H9 (cell line): ENCODE results near the gene GSE1. TPM values are rescaled to one million over a fixed set of nuclear protein-coding genes. Genes with fewer than 3 reads are reported as not detected.

Experiments used
- DNase-seq: peaks from one replicate; pipeline ENCODE4 v3.0.0-alpha.2; 2017
- H2AFZ ChIP-seq: one replicate; pipeline ENCODE4 v1.6.1; 2013; ENCODE audit warnings: mild to moderate bottlenecking, low read length, control low read depth, moderate library complexity
- H2AK5ac ChIP-seq: 2 replicates; pipeline ENCODE4 v1.6.1; 2013; ENCODE audit warnings: low read length, control low read depth, mixed read lengths; ENCODE audit not compliant: insufficient read length
- H2BK120ac ChIP-seq: one replicate; pipeline ENCODE4 v1.6.1; 2013; ENCODE audit warnings: low read depth, mild to moderate bottlenecking, low read length, control low read depth, inconsistent platforms; ENCODE audit not compliant: poor library complexity, severe bottlenecking
- H2BK12ac ChIP-seq: 2 replicates; pipeline ENCODE4 v1.6.1; 2013; ENCODE audit warnings: low read length, control low read depth, mixed read lengths, low read depth; ENCODE audit not compliant: insufficient read length
- H2BK15ac ChIP-seq: 2 replicates; pipeline ENCODE4 v1.6.1; 2013; ENCODE audit warnings: low read depth, low read length, control low read depth
- H2BK20ac ChIP-seq: one replicate; pipeline ENCODE4 v1.6.1; 2013; ENCODE audit warnings: low read depth, mild to moderate bottlenecking, low read length, control low read depth, inconsistent platforms; ENCODE audit not compliant: poor library complexity, severe bottlenecking
- H2BK5ac ChIP-seq: 2 replicates; pipeline ENCODE4 v1.6.1; 2013; ENCODE audit warnings: low read length, control low read depth, mixed read lengths; ENCODE audit not compliant: insufficient read length
- H3K14ac ChIP-seq: 2 replicates; pipeline ENCODE4 v1.6.1; 2013; ENCODE audit warnings: low read length, control low read depth; ENCODE audit not compliant: insufficient read depth
- H3K18ac ChIP-seq: 2 replicates; pipeline ENCODE4 v1.6.1; 2013; ENCODE audit warnings: low read depth, mild to moderate bottlenecking, mixed read lengths, low read length, control low read depth; ENCODE audit not compliant: insufficient read length
- H3K23ac ChIP-seq: 2 replicates; pipeline ENCODE4 v1.6.1; 2013; ENCODE audit warnings: low read length, control low read depth, mixed read lengths, low read depth; ENCODE audit not compliant: insufficient read length
- H3K23me2 ChIP-seq: 2 replicates; pipeline ENCODE4 v1.6.1; 2013; ENCODE audit warnings: low read depth, mild to moderate bottlenecking, mixed read lengths, low read length, control low read depth; ENCODE audit not compliant: insufficient read length, poor library complexity, severe bottlenecking
- H3K27ac ChIP-seq: 2 replicates; pipeline ENCODE4 v1.5.1; 2013; ENCODE audit warnings: low read length, control low read depth, mixed read lengths, low read depth; ENCODE audit not compliant: insufficient read length
- H3K27me3 ChIP-seq: 2 replicates; pipeline ENCODE4 v1.6.1; 2013; ENCODE audit warnings: low read length, control low read depth, inconsistent platforms; ENCODE audit not compliant: insufficient read depth
- H3K4ac ChIP-seq: 2 replicates; pipeline ENCODE4 v1.6.1; 2013; ENCODE audit warnings: low read depth, mild to moderate bottlenecking, control low read depth, inconsistent platforms, low read length, moderate library complexity
- H3K4me1 ChIP-seq: 2 replicates; pipeline ENCODE4 v1.6.1; 2013; ENCODE audit warnings: low read length, control low read depth, inconsistent platforms; ENCODE audit not compliant: insufficient read depth
- H3K4me2 ChIP-seq: 2 replicates; pipeline ENCODE4 v1.6.1; 2013; ENCODE audit warnings: low read length, control low read depth, mixed read lengths; ENCODE audit not compliant: insufficient read length, insufficient read depth
- H3K56ac ChIP-seq: 2 replicates; pipeline ENCODE4 v1.6.1; 2013; ENCODE audit warnings: low read depth, mild to moderate bottlenecking, mixed read lengths, low read length, control low read depth; ENCODE audit not compliant: insufficient read length
- H3K79me1 ChIP-seq: 2 replicates; pipeline ENCODE4 v1.6.1; 2013; ENCODE audit warnings: low read depth, mild to moderate bottlenecking, moderate library complexity, low read length, control low read depth, inconsistent platforms; ENCODE audit not compliant: insufficient read depth, poor library complexity, severe bottlenecking
- H3K79me2 ChIP-seq: 2 replicates; pipeline ENCODE4 v1.6.1; 2013; ENCODE audit warnings: low read length, control low read depth, inconsistent platforms; ENCODE audit not compliant: insufficient read depth
- H3K9ac ChIP-seq: 2 replicates; pipeline ENCODE4 v1.6.1; 2013; ENCODE audit warnings: low read length, control low read depth, mixed read lengths; ENCODE audit not compliant: insufficient read length; ENCODE audit errors: extremely low read depth
- H3K9me3 ChIP-seq: one replicate; pipeline ENCODE4 v1.6.1; 2013; ENCODE audit warnings: low read depth, low read length, inconsistent platforms; ENCODE audit not compliant: control insufficient read depth
- H3T11ph ChIP-seq: one replicate; pipeline ENCODE4 v1.6.1; 2013; ENCODE audit warnings: mild to moderate bottlenecking, low read length, control low read depth, inconsistent platforms
- H4K20me1 ChIP-seq: one replicate; pipeline ENCODE4 v1.6.1; 2013; ENCODE audit not compliant: control insufficient read depth, insufficient read length, insufficient read depth
- H4K5ac ChIP-seq: 2 replicates; pipeline ENCODE4 v1.6.1; 2013; ENCODE audit warnings: low read depth, mild to moderate bottlenecking, mixed read lengths, low read length, control low read depth; ENCODE audit not compliant: insufficient read length
- H4K8ac ChIP-seq: replicated peaks from 2 replicates; pipeline ENCODE4 v1.6.1; 2013; ENCODE audit warnings: low read length, control low read depth, mixed read lengths, low read depth; ENCODE audit not compliant: insufficient read length
- H4K91ac ChIP-seq: 2 replicates; pipeline ENCODE4 v1.6.1; 2013; ENCODE audit warnings: low read depth, mild to moderate bottlenecking, moderate library complexity, mixed read lengths, low read length, control low read depth; ENCODE audit not compliant: insufficient read length
- H3K27ac Mint-ChIP-seq, 3 experiments: 2 replicates in 2 of 3; 3 replicates in 1 of 3; pipeline ENCODE4 v1.8.0; 2020 to 2021; ENCODE audit warnings: mixed read lengths in 3 of 3, mild to moderate bottlenecking in 1 of 3, moderate library complexity in 1 of 3
- H3K27me3 Mint-ChIP-seq: 2 replicates; pipeline ENCODE4 v1.8.0; 2021; ENCODE audit warnings: low read depth, mild to moderate bottlenecking, moderate library complexity, mixed read lengths
- H3K36me3 Mint-ChIP-seq, 3 experiments: 2 replicates in 2 of 3; 3 replicates in 1 of 3; pipeline ENCODE4 v1.8.0; 2020 to 2021; ENCODE audit warnings: low read depth in 3 of 3, mixed read lengths in 3 of 3; ENCODE audit not compliant: insufficient read depth in 1 of 3
- H3K4me1 Mint-ChIP-seq, 2 experiments: 2 replicates each; pipeline ENCODE4 v1.8.0; 2020; ENCODE audit warnings: mixed read lengths in 2 of 2
- H3K4me3 Mint-ChIP-seq, 2 experiments: 2 replicates in 1 of 2; 3 replicates in 1 of 2; pipeline ENCODE4 v1.8.0; 2020 to 2021; ENCODE audit warnings: mild to moderate bottlenecking in 2 of 2, mixed read lengths in 2 of 2, moderate library complexity in 1 of 2
- H3K9me3 Mint-ChIP-seq, 2 experiments: 2 replicates in 1 of 2; 3 replicates in 1 of 2; pipeline ENCODE4 v1.8.0; 2020; ENCODE audit warnings: mild to moderate bottlenecking in 2 of 2, mixed read lengths in 2 of 2, moderate library complexity in 1 of 2
- WGBS: extraction: QIAGEN DNeasy Blood & Tissue Kit; methylation state at CpG from one replicate; pipeline ENCODE4 v1.1.7; 2013; ENCODE audit warnings: missing lambda C conversion rate, low lambda C conversion rate, mixed read lengths; ENCODE audit not compliant: insufficient read length; ENCODE audit errors: extremely low coverage; 5-methylcytosine and 5-hydroxymethylcytosine counted together
- total RNA-seq: library from RNA; stranded (reverse); gene quantifications from 2 replicates; pipeline ENCODE4 v1.2.1, GENCODE V29; 2021
- TF ChIP-seq, protein P1 (sequence below): fragments of 200-600 bp; sonication (generic); conservative IDR thresholded peaks from 3 replicates; pipeline ENCODE4 v1.8.0; 2021; ENCODE audit warnings: antibody characterized with exemption, mild to moderate bottlenecking

The GSE1 gene
- total RNA-seq, 1 experiment from 2014 or later, result 125 TPM

GRCh38 chr16:85573696-85574641, 39.2 kb upstream of the GSE1 start:
- Histone ChIP-seq H3K27ac (no peak overlapping the region), H3K18ac (no peak overlapping the region), H3K23me2 (no peaks in the 10 kb centered on the region), H2BK20ac (no peak overlapping the region), H3K9ac (no peak overlapping the region), H4K91ac (no peak overlapping the region), H3K9me3 (no peaks in the 10 kb centered on the region), H2BK15ac (no peak overlapping the region), H3K79me2 (peaks cover 5% of the 10 kb centered on the region; the same call in 1 of the 2 replicates), H2BK5ac (no peak overlapping the region), H3K79me1 (no peaks in the 10 kb centered on the region), H4K20me1 (no peaks in the 10 kb centered on the region), H3K56ac (no peak overlapping the region), H3T11ph (no peak overlapping the region), H3K27me3 (no peaks in the 10 kb centered on the region), H3K4me2 (no peak overlapping the region), H4K5ac (no peak overlapping the region), H3K4me1 (peaks cover 9% of the 10 kb centered on the region; the same call in 1 of the 2 replicates), H2BK120ac (no peak overlapping the region), H4K8ac (no peak overlapping the region), H2AFZ (no peak overlapping the region), H3K4ac (no peak overlapping the region), H2AK5ac (no peak overlapping the region), H2BK12ac (no peak overlapping the region), H3K14ac (no peak overlapping the region), H3K23ac (no peak overlapping the region)
- H3K4me1 Mint-ChIP-seq, result peaks cover 80 to 86% of the 10 kb centered on the region in 2 experiments
- whole genome bisulfite sequencing, result no CpG with 5 or more reads among the region's 37 CpGs
- TF ChIP-seq, protein P1, sequence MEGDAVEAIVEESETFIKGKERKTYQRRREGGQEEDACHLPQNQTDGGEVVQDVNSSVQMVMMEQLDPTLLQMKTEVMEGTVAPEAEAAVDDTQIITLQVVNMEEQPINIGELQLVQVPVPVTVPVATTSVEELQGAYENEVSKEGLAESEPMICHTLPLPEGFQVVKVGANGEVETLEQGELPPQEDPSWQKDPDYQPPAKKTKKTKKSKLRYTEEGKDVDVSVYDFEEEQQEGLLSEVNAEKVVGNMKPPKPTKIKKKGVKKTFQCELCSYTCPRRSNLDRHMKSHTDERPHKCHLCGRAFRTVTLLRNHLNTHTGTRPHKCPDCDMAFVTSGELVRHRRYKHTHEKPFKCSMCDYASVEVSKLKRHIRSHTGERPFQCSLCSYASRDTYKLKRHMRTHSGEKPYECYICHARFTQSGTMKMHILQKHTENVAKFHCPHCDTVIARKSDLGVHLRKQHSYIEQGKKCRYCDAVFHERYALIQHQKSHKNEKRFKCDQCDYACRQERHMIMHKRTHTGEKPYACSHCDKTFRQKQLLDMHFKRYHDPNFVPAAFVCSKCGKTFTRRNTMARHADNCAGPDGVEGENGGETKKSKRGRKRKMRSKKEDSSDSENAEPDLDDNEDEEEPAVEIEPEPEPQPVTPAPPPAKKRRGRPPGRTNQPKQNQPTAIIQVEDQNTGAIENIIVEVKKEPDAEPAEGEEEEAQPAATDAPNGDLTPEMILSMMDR, result no peak
- no peak for DNase-seq
- H3K9me3 Mint-ChIP-seq, result peaks cover 7 to 9% of the 10 kb centered on the region in 2 experiments
- H3K4me3 Mint-ChIP-seq, result no peak overlapping the region; a peak in 1 of 5 replicates
- H3K27me3 Mint-ChIP-seq, result peaks cover 5% of the 10 kb centered on the region
- H3K36me3 Mint-ChIP-seq, result peaks cover 0 to 11% (median 2%) of the 10 kb centered on the region in 3 experiments; a peak in 4 of 7 replicates
- H3K27ac Mint-ChIP-seq, result no peak overlapping the region
